ENCODE results near the gene TRAF7. TPM values are rescaled to one million over a fixed set of nuclear protein-coding genes. Genes with fewer than 3 reads are reported as not detected.
A peak's percentile ranks its signal among the peaks of the same experiment; 100 is the strongest.

Gene TRAF7
- total and polyA plus RNA-seq, 2 of the 13 experiments (the other 11 are each of a cell fraction or from before 2014, with no cell fraction given): 47.9 to 65.6 TPM

- TF ChIP-seq ZNF556 (CRISPR knock-in tag; IDR thresholded peaks at IDR 0.05; ENCODE audit: borderline replicate concordance): peak; percentile 40; the same call in 1 of the 2 replicates
- no peak for TF ChIP-seq SIN3B (IDR thresholded peaks at IDR 0.05; ENCODE audit: low read length)
- 0 out of 2 replicates have a peak, but pooled peaks have one; percentile 1 for TF ChIP-seq HHEX (CRISPR knock-in tag; IDR thresholded peaks at IDR 0.05)
- TF ChIP-seq ZNF740 (CRISPR knock-in tag; IDR thresholded peaks at IDR 0.05): peak; percentile 66; the same call in 1 of the 2 replicates
Observed at GRCh38 chr16:2157480-2158261, 2.1 kb downstream of the TRAF7 start (continued).

DNA sequence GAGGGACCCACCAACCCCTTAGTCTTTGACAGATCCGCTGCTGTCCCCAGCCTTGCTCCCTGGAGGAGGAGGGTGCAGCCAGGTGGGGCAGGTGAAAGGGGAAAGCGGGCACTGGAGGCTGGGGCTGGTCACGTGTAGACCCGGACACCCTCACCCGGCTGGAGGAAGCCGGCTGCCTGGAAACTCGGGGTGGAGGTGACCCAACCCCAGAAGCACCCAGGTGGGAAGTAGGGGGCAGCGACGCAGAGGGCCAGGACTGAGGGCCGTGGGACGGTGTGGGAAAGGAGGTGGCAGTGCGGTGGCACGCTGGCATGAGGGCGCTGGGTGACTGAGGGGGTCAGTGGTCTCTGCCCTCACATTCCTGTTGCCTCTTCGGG lies 2.7 kb downstream of the TRAF7 start:
- Histone ChIP-seq H3K4me2 (ENCODE audit: low read depth, low read length) (peak overlapping the region; percentile 95), H3K27ac (ENCODE audit: extremely low read length, insufficient read depth, low read length) (peak overlapping the region; percentile 61), H3K9ac (ENCODE audit: insufficient read depth, low read depth, low read length) (peak overlapping the region; percentile 24; the same call in 1 of the 2 replicates), H2AFZ (ENCODE audit: low read length) (no peak overlapping the region), H4K20me1 (ENCODE audit: insufficient read depth, low read length) (peaks cover 55% of the 10 kb centered on the region), H3K27me3 (ENCODE audit: control insufficient read depth in 1 of 2, insufficient read depth in 2 of 2, low read length in 2 of 2) (no peaks in the 10 kb centered on the region; a peak in 1 of 5 replicates), H3K36me3 (replicated peaks in 1 of 2; ENCODE audit: control insufficient read depth in 1 of 2, insufficient read depth in 2 of 2, low read length in 2 of 2) (peaks cover 0 to 6% of the 10 kb centered on the region in 2 experiments), H3K9me3 (ENCODE audit: low read length) (no peaks in the 10 kb centered on the region), H3K4me1 (ENCODE audit: insufficient read depth, low read length) (peaks cover 74% of the 10 kb centered on the region), H3K79me2 (ENCODE audit: insufficient read depth, low read length) (peaks cover 73% of the 10 kb centered on the region), H3K4me3 (replicated peaks in 1 of 3; ENCODE audit: insufficient read depth in 1 of 3, low read depth in 2 of 3, low read length in 3 of 3) (peak overlapping the region in 2 of 3 experiments; percentile 14 to 95; a peak in 2 of 6 replicates)
- FAIRE-seq (no peak), DNase-seq (ENCODE audit: low spot score) (no peak), ATAC-seq (no peak)
- WGBS (ENCODE audit: low lambda C conversion rate): 34% methylated on average over 14 of the region's 15 CpGs
- in situ Hi-C loops (cut with HindIII; ENCODE audit: extremely low pct_ligation_motif_present, low pct_unique_long_range_greater_than_20kb): no loop called here
- intact Hi-C loops (cut with micrococcal nuclease; ENCODE audit: unreplicated experiment): no loop called here
- BruUV-seq (replicated peaks): no TSS peak
- ChIA-PET POLR2A (interaction anchor here (0.7 to 4.0 kb wide), 13 partner anchors 8 to 218 kb away, joined by 3 to 37 read pairs (median 4); partner anchors contain the start of genes ECI1, RAB26 and RPS2), CTCF (ENCODE audit: low intra/inter-chr PET ratio, low total read pairs) (no interaction called here)
- TF ChIP-seq PAX8 (CRISPR knock-in tag; IDR thresholded peaks at IDR 0.05; ENCODE audit: borderline replicate concordance) (0 out of 2 replicates have a peak, but pooled peaks have one; percentile 8), ZBTB8A (CRISPR knock-in tag; IDR thresholded peaks at IDR 0.05; ENCODE audit: borderline replicate concordance, low read depth) (no peak), WIZ (CRISPR knock-in tag; IDR thresholded peaks at IDR 0.05) (0 out of 2 replicates have a peak, but pooled peaks have one; percentile 37), GRHL1 (CRISPR knock-in tag; conservative IDR thresholded peaks at IDR 0.05) (no peak), POGZ (CRISPR knock-in tag; IDR thresholded peaks at IDR 0.05) (peak; percentile 6; the same call in 1 of the 2 replicates), ZFY (CRISPR knock-in tag; IDR thresholded peaks at IDR 0.05) (no peak), ATF7-NPFF (CRISPR knock-in tag; IDR thresholded peaks at IDR 0.05; ENCODE audit: low read depth) (0 out of 2 replicates have a peak, but pooled peaks have one; percentile 31), ADNP (CRISPR knock-in tag; IDR thresholded peaks at IDR 0.05) (no peak), THRA (CRISPR knock-in tag; IDR thresholded peaks at IDR 0.05; ENCODE audit: borderline replicate concordance) (no peak), SALL1 (CRISPR knock-in tag; IDR thresholded peaks at IDR 0.05) (no peak), ZFYVE20 (CRISPR knock-in tag; IDR thresholded peaks at IDR 0.05; ENCODE audit: borderline replicate concordance, low read depth) (no peak)
- TF ChIP-seq, protein P1, sequence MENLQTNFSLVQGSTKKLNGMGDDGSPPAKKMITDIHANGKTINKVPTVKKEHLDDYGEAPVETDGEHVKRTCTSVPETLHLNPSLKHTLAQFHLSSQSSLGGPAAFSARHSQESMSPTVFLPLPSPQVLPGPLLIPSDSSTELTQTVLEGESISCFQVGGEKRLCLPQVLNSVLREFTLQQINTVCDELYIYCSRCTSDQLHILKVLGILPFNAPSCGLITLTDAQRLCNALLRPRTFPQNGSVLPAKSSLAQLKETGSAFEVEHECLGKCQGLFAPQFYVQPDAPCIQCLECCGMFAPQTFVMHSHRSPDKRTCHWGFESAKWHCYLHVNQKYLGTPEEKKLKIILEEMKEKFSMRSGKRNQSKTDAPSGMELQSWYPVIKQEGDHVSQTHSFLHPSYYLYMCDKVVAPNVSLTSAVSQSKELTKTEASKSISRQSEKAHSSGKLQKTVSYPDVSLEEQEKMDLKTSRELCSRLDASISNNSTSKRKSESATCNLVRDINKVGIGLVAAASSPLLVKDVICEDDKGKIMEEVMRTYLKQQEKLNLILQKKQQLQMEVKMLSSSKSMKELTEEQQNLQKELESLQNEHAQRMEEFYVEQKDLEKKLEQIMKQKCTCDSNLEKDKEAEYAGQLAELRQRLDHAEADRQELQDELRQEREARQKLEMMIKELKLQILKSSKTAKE (CRISPR knock-in tag; IDR thresholded peaks at IDR 0.05; ENCODE audit: borderline replicate concordance): no peak
